ENCODE data around the gene ASTN2.

DNA sequence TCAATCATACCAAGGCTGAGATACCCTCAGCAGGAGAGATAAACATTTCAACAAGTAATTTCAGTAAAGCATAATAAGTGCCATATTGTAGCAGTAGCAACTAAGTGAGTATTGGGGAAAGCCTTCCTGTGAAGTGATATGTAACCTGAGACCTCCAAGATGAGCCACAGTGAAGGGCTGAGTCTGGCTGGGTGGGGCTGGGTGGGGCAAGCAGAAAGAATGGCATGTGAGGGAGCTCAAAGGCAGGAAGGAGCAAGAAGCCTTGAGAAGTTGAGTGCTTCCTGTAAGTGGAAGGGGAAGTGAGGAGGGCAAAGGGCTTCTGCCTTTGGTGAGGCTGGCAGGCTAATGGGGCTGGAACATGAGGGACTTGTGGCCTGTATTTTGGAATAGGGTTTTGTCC lies 19.7 kb upstream of the ASTN2 start:
- TF ChIP-seq CTCF (conservative IDR thresholded peaks at IDR 0.05; ENCODE audit: low read depth in 2 of 2) (no peak), POLR2AphosphoS5 (IDR thresholded peaks at IDR 0.05; ENCODE audit: low read depth) (no peak), ZNF114 (CRISPR knock-in tag; IDR thresholded peaks at IDR 0.05) (no peak), EZH2 (IDR thresholded peaks at IDR 0.05; ENCODE audit: low read depth, unreplicated experiment) (no peak), REST (IDR thresholded peaks at IDR 0.05; ENCODE audit: unreplicated experiment) (no peak), JUNB (IDR thresholded peaks at IDR 0.05; ENCODE audit: unreplicated experiment) (no peak), ZNF331 (CRISPR knock-in tag; IDR thresholded peaks at IDR 0.05; ENCODE audit: low read depth) (no peak), ETS1 (IDR thresholded peaks at IDR 0.05) (no peak), EZH2phosphoT487 (IDR thresholded peaks at IDR 0.05; ENCODE audit: unreplicated experiment) (no peak), CREB1 (CRISPR knock-in tag; IDR thresholded peaks at IDR 0.05; ENCODE audit: low read depth) (no peak), NANOG (IDR thresholded peaks at IDR 0.05; ENCODE audit: borderline replicate concordance) (no peak)

Data from GM23338 (cell line).